Sigmoid colon (tissue), 7 donors: ENCODE measurements around the gene PSMD3. TPM values are rescaled to one million over a fixed set of nuclear protein-coding genes. Genes with fewer than 3 reads are reported as not detected.

Experiments used
- DNase-seq: peaks from one replicate; pipeline ENCODE4 v3.0.0-alpha.2; 2019
- H3K27ac ChIP-seq, 4 donors: fragments of 200-600 bp; sonication (generic); one replicate each; pipeline ENCODE4 v1.5.1; 2016 to 2019; ENCODE audit warnings: mild to moderate bottlenecking in 1 of 4
- H3K27me3 ChIP-seq, 3 donors: fragments of 200-600 bp; sonication (generic); one replicate each; pipeline ENCODE4 v1.5.1; 2019; ENCODE audit warnings: mild to moderate bottlenecking in 1 of 3
- H3K36me3 ChIP-seq, 4 donors: fragments of 200-600 bp; sonication (generic); one replicate each; pipeline ENCODE4 v1.5.1; 2016 to 2019
- H3K4me1 ChIP-seq, 4 donors: fragments of 200-600 bp; sonication (generic); one replicate each; pipeline ENCODE4 v1.5.1; 2017 to 2019
- H3K4me3 ChIP-seq, 4 donors: fragments of 200-600 bp; sonication (generic); one replicate each; pipeline ENCODE4 v1.5.1; 2017 to 2019; ENCODE audit warnings: mild to moderate bottlenecking in 2 of 4, moderate library complexity in 1 of 4
- H3K9me3 ChIP-seq, 4 donors: fragments of 200-600 bp in 3 of 4; sonication (generic) in 3 of 4; one replicate each; pipeline versions ENCODE4 v1.5.1 to v1.6.1; 2013 to 2019
- EP300 ChIP-seq, 4 donors: sonication (generic); formaldehyde crosslinking; IDR thresholded peaks; one replicate each; pipeline ENCODE4 v1.6.1; 2017; ENCODE audit warnings: antibody characterized with exemption in 4 of 4
- POLR2A ChIP-seq, 2 donors: fragments of 450-650 bp; IDR thresholded peaks; one replicate each; pipeline ENCODE4 v1.6.1; 2016; ENCODE audit warnings: antibody characterized with exemption in 2 of 2, mild to moderate bottlenecking in 2 of 2, moderate library complexity in 2 of 2
- POLR2AphosphoS5 ChIP-seq, 4 donors: sonication (generic); formaldehyde crosslinking; IDR thresholded peaks; one replicate each; pipeline ENCODE4 v1.6.1; 2017; ENCODE audit warnings: antibody characterized with exemption in 4 of 4
- WGBS, 2 donors: extraction: QIAGEN DNeasy Blood & Tissue Kit; methylation state at CpG; one replicate each; pipeline ENCODE4 v1.1.7; 2013; 5-methylcytosine and 5-hydroxymethylcytosine counted together
- intact Hi-C: fragments of 100-400 bp; cut with DNase I; formaldehyde crosslinking; loops from one replicate; pipeline ENCODE4 v1.15.1; 2023
- polyA plus RNA-seq, 3 donors: library from polyadenylated mRNA; stranded (reverse); fragments of 200-250 nt; gene quantifications; one replicate each; pipeline ENCODE4 v1.2.3, GENCODE V29; 2013
- total RNA-seq, 4 donors: library from RNA; depleted of rRNA; stranded (reverse); fragments of >200 nt; gene quantifications; one replicate each; pipeline ENCODE4 v1.1.0, GENCODE V29; 2016
- TF ChIP-seq, protein P1 (sequence below), 4 experiments: fragments of 450-650 bp in 3 of 4; fragments of 200-600 bp in 1 of 4; IDR thresholded peaks; one replicate each; pipeline ENCODE4 v1.5.1; 2016 to 2019; ENCODE audit warnings: antibody characterized with exemption in 4 of 4, mild to moderate bottlenecking in 3 of 4, moderate library complexity in 2 of 4
- donor health status: healthy with polysubstance abuse.
- donor health status: Bipolar disorder and iron deficiency.
- donor health status: healthy.

Gene PSMD3
- total and polyA plus RNA-seq, 7 donors, result 53.2 to 112 (median 66.7) TPM

DNA sequence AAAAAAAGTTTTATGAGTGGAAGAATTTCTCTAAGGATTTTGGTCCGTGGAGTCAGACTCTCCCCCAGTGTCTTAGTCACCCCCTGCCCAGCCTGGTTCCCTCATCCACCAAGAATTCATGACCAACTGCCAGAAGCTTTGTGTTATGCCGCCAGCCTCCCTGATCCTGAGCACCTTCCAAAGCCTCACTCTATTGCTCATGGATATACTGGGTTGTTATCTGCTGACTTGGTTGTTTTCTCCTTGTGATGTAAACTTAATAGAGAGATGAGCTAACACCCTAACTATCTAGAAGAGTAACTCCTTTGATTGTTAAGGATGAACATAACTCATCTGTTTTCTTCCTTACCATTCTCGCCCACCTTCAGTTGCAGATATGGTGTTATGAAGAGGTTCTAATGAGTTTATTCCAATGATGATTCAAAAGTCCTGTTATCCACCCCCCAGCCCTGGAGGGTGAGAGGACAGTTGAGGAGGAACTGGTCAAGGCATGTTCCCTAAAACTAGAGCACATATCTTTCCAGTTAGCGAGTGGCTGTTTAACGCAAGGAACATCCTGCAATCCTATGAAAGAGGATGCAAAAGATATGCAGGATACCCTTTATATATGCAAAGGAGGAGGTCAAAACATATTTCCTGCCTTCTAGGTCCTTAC is 1.5 kb upstream of the PSMD3 start:
- peaks cover 0 to 3% (median 0%) of the 10 kb centered on the region in 3 donors for H3K27me3 ChIP-seq
- TF ChIP-seq, protein P1, sequence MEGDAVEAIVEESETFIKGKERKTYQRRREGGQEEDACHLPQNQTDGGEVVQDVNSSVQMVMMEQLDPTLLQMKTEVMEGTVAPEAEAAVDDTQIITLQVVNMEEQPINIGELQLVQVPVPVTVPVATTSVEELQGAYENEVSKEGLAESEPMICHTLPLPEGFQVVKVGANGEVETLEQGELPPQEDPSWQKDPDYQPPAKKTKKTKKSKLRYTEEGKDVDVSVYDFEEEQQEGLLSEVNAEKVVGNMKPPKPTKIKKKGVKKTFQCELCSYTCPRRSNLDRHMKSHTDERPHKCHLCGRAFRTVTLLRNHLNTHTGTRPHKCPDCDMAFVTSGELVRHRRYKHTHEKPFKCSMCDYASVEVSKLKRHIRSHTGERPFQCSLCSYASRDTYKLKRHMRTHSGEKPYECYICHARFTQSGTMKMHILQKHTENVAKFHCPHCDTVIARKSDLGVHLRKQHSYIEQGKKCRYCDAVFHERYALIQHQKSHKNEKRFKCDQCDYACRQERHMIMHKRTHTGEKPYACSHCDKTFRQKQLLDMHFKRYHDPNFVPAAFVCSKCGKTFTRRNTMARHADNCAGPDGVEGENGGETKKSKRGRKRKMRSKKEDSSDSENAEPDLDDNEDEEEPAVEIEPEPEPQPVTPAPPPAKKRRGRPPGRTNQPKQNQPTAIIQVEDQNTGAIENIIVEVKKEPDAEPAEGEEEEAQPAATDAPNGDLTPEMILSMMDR (IDR thresholded peaks at IDR 0.05), result no peak
- TF ChIP-seq EP300 (IDR thresholded peaks at IDR 0.05) (no peak), POLR2A (IDR thresholded peaks at IDR 0.05) (no peak), POLR2AphosphoS5 (IDR thresholded peaks at IDR 0.05) (no peak)
- peaks cover 0 to 40% (median 30%) of the 10 kb centered on the region in 4 donors for H3K4me1 ChIP-seq
- peak overlapping the region in 1 of 4 donors; percentile 97 for H3K27ac ChIP-seq
- no peak overlapping the region for H3K4me3 ChIP-seq
- intact Hi-C loops, result loop anchor here (10.0 kb wide), 1 partner anchor 354 kb away; the partner anchor contains the start of gene PPP1R1B
- peaks cover 0 to 1% (median under 1%) of the 10 kb centered on the region in 4 donors for H3K36me3 ChIP-seq
- H3K9me3 ChIP-seq, result no peaks in the 10 kb centered on the region
- 80 to 85% methylated on average over 5 of the region's 5 CpGs for WGBS, 2 donors
- no peak for DNase-seq

DNA sequence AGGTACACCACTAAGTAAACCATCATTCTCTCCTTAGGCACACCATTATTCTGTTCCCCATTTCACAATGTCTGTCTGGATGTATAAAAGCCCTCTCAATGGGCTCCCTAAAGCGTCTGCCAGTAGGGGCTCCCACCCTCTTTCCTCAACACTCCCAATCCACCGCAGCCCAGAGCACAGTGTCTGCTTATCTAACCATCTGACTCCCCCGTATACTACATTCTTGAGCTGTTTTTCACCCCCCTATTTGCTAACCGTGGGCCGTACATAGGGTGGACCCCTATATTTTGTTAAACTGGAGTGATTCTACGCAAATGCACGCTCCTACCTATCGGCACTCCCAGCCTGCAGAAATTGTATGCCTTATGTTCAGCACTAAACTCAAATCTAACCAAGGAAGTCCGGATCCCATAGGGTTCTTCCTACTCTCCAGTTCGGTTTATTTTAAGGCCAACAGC is 685 bp upstream of the PSMD3 start:
- 0 to 1% methylated on average over 10 of the region's 10 CpGs for WGBS, 2 donors
- DNase-seq, result no peak
- H3K4me3 ChIP-seq, result peak overlapping the region; percentile 40 to 99 (median 84)
- TF ChIP-seq EP300 (IDR thresholded peaks at IDR 0.05) (no peak), POLR2A (IDR thresholded peaks at IDR 0.05) (no peak), POLR2AphosphoS5 (IDR thresholded peaks at IDR 0.05) (no peak)
- TF ChIP-seq, protein P1 (IDR thresholded peaks at IDR 0.05), result no peak
- intact Hi-C loops, result loop anchor here (1.0 to 10.0 kb wide), 4 partner anchors 21 to 557 kb away; partner anchors contain the start of gene PPP1R1B
- H3K36me3 ChIP-seq, result peaks cover 5 to 9% (median 7%) of the 10 kb centered on the region in 4 donors
- no peaks in the 10 kb centered on the region for H3K27me3 ChIP-seq
- no peaks in the 10 kb centered on the region for H3K9me3 ChIP-seq
- H3K27ac ChIP-seq, result peak overlapping the region; percentile 95 to 98 (median 97)
- peaks cover 0 to 40% (median 30%) of the 10 kb centered on the region in 4 donors for H3K4me1 ChIP-seq

DNA sequence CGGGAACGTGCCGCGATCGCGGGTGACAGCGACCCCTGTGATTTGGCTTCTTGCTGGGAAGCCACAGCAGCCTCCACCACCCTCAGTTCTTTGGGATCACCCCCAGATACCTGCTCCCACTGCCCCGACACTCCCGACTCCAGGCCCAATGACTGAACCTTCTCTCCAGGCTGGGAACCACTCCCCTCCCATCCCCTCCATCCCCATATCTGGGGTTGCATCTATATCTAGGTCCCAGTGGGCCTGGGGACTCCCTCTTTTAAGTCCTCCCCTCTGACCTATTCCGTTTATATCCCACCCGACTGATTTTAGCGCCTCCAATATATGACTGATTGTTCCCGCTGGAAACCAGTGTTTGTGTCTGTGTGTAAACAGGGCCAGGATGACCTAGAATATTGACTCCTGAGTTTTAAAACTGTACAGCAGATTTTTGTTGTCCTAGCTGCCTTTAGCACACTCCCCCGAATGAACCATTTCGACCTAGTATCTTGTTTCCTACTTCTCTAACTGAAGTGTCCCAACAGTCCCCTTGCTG is 667 bp downstream of the PSMD3 start:
- 0 to 1% methylated on average over 15 of the region's 15 CpGs for WGBS, 2 donors
- no peak for DNase-seq
- Histone ChIP-seq H3K27me3 (no peaks in the 10 kb centered on the region), H3K36me3 (peaks cover 17 to 23% (median 20%) of the 10 kb centered on the region in 4 donors), H3K9me3 (no peaks in the 10 kb centered on the region), H3K4me1 (peaks cover 0 to 40% (median 30%) of the 10 kb centered on the region in 4 donors), H3K27ac (peak overlapping the region; percentile 95 to 98 (median 97)), H3K4me3 (peak overlapping the region; percentile 79 to 99 (median 89))
- TF ChIP-seq, protein P1 (IDR thresholded peaks at IDR 0.05), result no peak
- TF ChIP-seq EP300 (IDR thresholded peaks at IDR 0.05) (no peak), POLR2A (IDR thresholded peaks at IDR 0.05) (no peak), POLR2AphosphoS5 (IDR thresholded peaks at IDR 0.05) (no peak)
- intact Hi-C loops, result loop anchor here (2.0 to 5.0 kb wide), 2 partner anchors 52 to 556 kb away; no protein-coding TSS in a partner anchor

DNA sequence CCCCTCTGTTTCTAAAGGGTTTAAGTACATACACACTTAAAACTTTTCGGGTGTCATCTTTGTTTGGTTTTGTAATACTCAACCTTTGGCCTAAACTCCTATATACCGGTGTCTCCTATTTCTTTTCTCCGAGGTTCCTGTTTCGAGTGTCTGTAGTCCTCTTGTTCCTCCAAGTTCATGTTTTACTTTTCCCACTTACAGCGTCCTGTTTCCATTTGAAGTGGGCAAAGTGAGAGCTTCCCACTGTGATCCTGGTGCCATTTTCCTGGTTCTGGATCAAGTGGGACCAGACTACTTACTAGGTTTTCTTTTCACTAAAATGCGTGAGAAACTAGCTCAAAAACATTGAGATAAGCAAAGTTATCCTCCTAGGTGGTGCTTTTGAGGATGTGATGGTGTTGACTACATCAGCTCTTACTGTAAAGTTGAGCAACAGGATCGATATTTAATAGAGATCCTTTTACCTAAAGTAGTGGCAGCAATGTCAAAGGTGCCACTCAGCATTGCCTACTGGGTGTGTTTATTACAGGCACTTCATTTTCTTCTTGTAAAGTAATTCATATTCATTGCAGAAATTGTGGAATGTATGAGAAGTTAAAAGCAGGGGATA is 1.3 kb downstream of the PSMD3 start:
- H3K4me3 ChIP-seq, result peak overlapping the region; percentile 79 to 99 (median 89)
- WGBS, 2 donors, result 4 to 19% methylated on average over 7 of the region's 7 CpGs
- no peaks in the 10 kb centered on the region for H3K9me3 ChIP-seq
- intact Hi-C loops, result loop anchor here (2.0 to 5.0 kb wide), 2 partner anchors 53 to 555 kb away; no protein-coding TSS in a partner anchor
- no peak for DNase-seq
- peak overlapping the region in 3 of 4 donors; percentile 95 to 98 (median 97) for H3K27ac ChIP-seq
- H3K36me3 ChIP-seq, result peaks cover 23 to 29% (median 26%) of the 10 kb centered on the region in 4 donors
- H3K27me3 ChIP-seq, result no peaks in the 10 kb centered on the region
- peaks cover 0 to 40% (median 30%) of the 10 kb centered on the region in 4 donors for H3K4me1 ChIP-seq
- TF ChIP-seq, protein P1 (IDR thresholded peaks at IDR 0.05), result no peak
- no peak for TF ChIP-seq POLR2AphosphoS5 (IDR thresholded peaks at IDR 0.05)
- no peak for TF ChIP-seq EP300 (IDR thresholded peaks at IDR 0.05)
- TF ChIP-seq POLR2A (IDR thresholded peaks at IDR 0.05), result no peak
